Liver (tissue), 9 donors: ENCODE results near the gene IHH. TPM values are rescaled to one million over a fixed set of nuclear protein-coding genes. Genes with fewer than 3 reads are reported as not detected.

Source experiments
- DNase-seq: peaks from one replicate; pipeline ENCODE4 v3.0.0-alpha.2; 2017; ENCODE audit warnings: low spot score
- H3K27ac ChIP-seq, 2 donors: one replicate each; pipeline ENCODE4 v1.7.0; 2013; ENCODE audit warnings: inconsistent platforms in 2 of 2, low read length in 2 of 2, control low read depth in 1 of 2, low read depth in 1 of 2, mild to moderate bottlenecking in 1 of 2
- H3K27me3 ChIP-seq, 4 donors: one replicate each; pipeline versions ENCODE4 v1.6.1 to v1.7.0; 2013; ENCODE audit warnings: low read length in 3 of 4, inconsistent platforms in 1 of 4, mild to moderate bottlenecking in 1 of 4, moderate library complexity in 1 of 4; ENCODE audit not compliant: control insufficient read depth in 4 of 4, insufficient read depth in 4 of 4
- H3K36me3 ChIP-seq, 4 donors: one replicate each; pipeline versions ENCODE4 v1.6.1 to v1.7.0; 2013; ENCODE audit warnings: low read length in 3 of 4, mild to moderate bottlenecking in 3 of 4, low read depth in 1 of 4, moderate library complexity in 1 of 4; ENCODE audit not compliant: control insufficient read depth in 4 of 4, insufficient read depth in 3 of 4
- H3K4me1 ChIP-seq, 4 donors: one replicate each; pipeline versions ENCODE4 v1.6.1 to v1.7.0; 2013; ENCODE audit warnings: low read length in 3 of 4, mild to moderate bottlenecking in 3 of 4, moderate library complexity in 1 of 4; ENCODE audit not compliant: control insufficient read depth in 4 of 4, insufficient read depth in 4 of 4
- H3K4me3 ChIP-seq, 3 donors: one replicate each; pipeline versions ENCODE4 v1.6.1 to v1.7.0; 2013; ENCODE audit warnings: low read length in 3 of 3, control low read depth in 1 of 3, low read depth in 1 of 3, mild to moderate bottlenecking in 1 of 3
- H3K9ac ChIP-seq, 2 donors: one replicate each; pipeline ENCODE4 v1.7.0; 2013; ENCODE audit warnings: low read length in 2 of 2, mild to moderate bottlenecking in 2 of 2, moderate library complexity in 2 of 2, control low read depth in 1 of 2, low read depth in 1 of 2
- H3K9me3 ChIP-seq, 4 donors: one replicate each; pipeline versions ENCODE4 v1.6.1 to v1.7.0; 2013; ENCODE audit warnings: low read length in 3 of 4; ENCODE audit not compliant: control insufficient read depth in 4 of 4
- ATF3 ChIP-seq: IDR thresholded peaks from 2 replicates; pipeline ENCODE4 v1.6.1; 2016; ENCODE audit warnings: antibody characterized with exemption
- CTCF ChIP-seq: fragments of 150-350 bp; IDR thresholded peaks from 2 replicates; pipeline ENCODE4 v1.5.1; 2017; ENCODE audit warnings: improper control_type of control experiment, low read depth, low read length; ENCODE audit not compliant: missing input control
- EGR1 ChIP-seq, 2 donors: IDR thresholded peaks; 2 replicates each; pipeline ENCODE4 v1.6.1; 2016 to 2018; ENCODE audit warnings: antibody characterized with exemption in 2 of 2, low read depth in 2 of 2
- FOXA1 ChIP-seq: IDR thresholded peaks from 2 replicates; pipeline ENCODE4 v1.6.1; 2016; ENCODE audit warnings: antibody characterized with exemption
- FOXA2 ChIP-seq: IDR thresholded peaks from 2 replicates; pipeline ENCODE4 v1.6.1; 2016; ENCODE audit warnings: antibody characterized with exemption
- GABPA ChIP-seq, 2 donors: IDR thresholded peaks in 1 of 2; conservative IDR thresholded peaks in 1 of 2; 2 replicates each; pipeline ENCODE4 v1.6.1; 2016; ENCODE audit warnings: antibody characterized with exemption in 2 of 2, mild to moderate bottlenecking in 1 of 2, moderate library complexity in 1 of 2
- HNF4A ChIP-seq, 2 donors: conservative IDR thresholded peaks; 2 replicates each; pipeline ENCODE4 v1.6.1; 2016; ENCODE audit warnings: antibody characterized with exemption in 2 of 2, mild to moderate bottlenecking in 2 of 2
- HNF4G ChIP-seq: IDR thresholded peaks from 2 replicates; pipeline ENCODE4 v1.6.1; 2016; ENCODE audit warnings: antibody characterized with exemption
- JUND ChIP-seq, 2 donors: IDR thresholded peaks; 2 replicates each; pipeline ENCODE4 v1.6.1; 2016; ENCODE audit warnings: antibody characterized with exemption in 2 of 2
- MAX ChIP-seq: IDR thresholded peaks from 2 replicates; pipeline ENCODE4 v1.6.1; 2016; ENCODE audit warnings: antibody characterized with exemption
- NR2F2 ChIP-seq: IDR thresholded peaks from 2 replicates; pipeline ENCODE4 v1.6.1; 2016; ENCODE audit warnings: antibody characterized with exemption
- RAD21 ChIP-seq, 2 donors: IDR thresholded peaks; 2 replicates each; pipeline ENCODE4 v1.6.1; 2016; ENCODE audit warnings: antibody characterized with exemption in 2 of 2, mild to moderate bottlenecking in 2 of 2
- REST ChIP-seq: IDR thresholded peaks from 2 replicates; pipeline ENCODE4 v1.6.1; 2016; ENCODE audit warnings: antibody characterized with exemption, mild to moderate bottlenecking
- RXRA ChIP-seq, 2 donors: IDR thresholded peaks; 2 replicates each; pipeline ENCODE4 v1.6.1; 2017 to 2018; ENCODE audit warnings: antibody characterized with exemption in 2 of 2, mild to moderate bottlenecking in 1 of 2
- SP1 ChIP-seq: IDR thresholded peaks from 2 replicates; pipeline ENCODE4 v1.6.1; 2018; ENCODE audit warnings: antibody characterized with exemption, mild to moderate bottlenecking
- TAF1 ChIP-seq: conservative IDR thresholded peaks from 2 replicates; pipeline ENCODE4 v1.6.1; 2016; ENCODE audit warnings: antibody characterized with exemption, mild to moderate bottlenecking
- YY1 ChIP-seq: IDR thresholded peaks from 2 replicates; pipeline ENCODE4 v1.6.1; 2016; ENCODE audit warnings: antibody characterized with exemption, mild to moderate bottlenecking
- ZBTB33 ChIP-seq: IDR thresholded peaks from 2 replicates; pipeline ENCODE4 v1.6.1; 2016; ENCODE audit warnings: antibody characterized with exemption
- WGBS: extraction: QIAGEN DNeasy Blood & Tissue Kit; methylation state at CpG from one replicate; pipeline ENCODE4 v1.1.7; 2013; 5-methylcytosine and 5-hydroxymethylcytosine counted together
- polyA plus RNA-seq, 2 donors: library from polyadenylated mRNA; stranded (reverse) in 1 of 2; unstranded in 1 of 2; fragments of 200-250 nt in 1 of 2; fragments of >200 nt in 1 of 2; fragmentation: Nextera tagmentation in 1 of 2; extraction: Ambion mirVana in 1 of 2; gene quantifications; one replicate each; pipeline versions ENCODE4 v1.2.1 to v1.2.3, GENCODE V29; 2013 to 2015
- total RNA-seq, 2 donors: library from RNA; depleted of rRNA; stranded (reverse); fragments of >200 nt; gene quantifications; one replicate each; pipeline ENCODE4 v1.2.3, GENCODE V29; 2014
- donor health status: healthy.
- donor health status: healthy.
- donor health status: healthy.
- donor health status: healthy.
- donor health status: healthy.

Gene IHH
- total and polyA plus RNA-seq, 4 donors, result 0.51 to 2.4 (median 0.79) TPM

- 58% methylated on average over 2 of the region's 2 CpGs for WGBS
These were observed 18.7 kb upstream of the IHH start for GRCh38 chr2:219079417-219079816.

GRCh38 chr2:219078951-219079350 is 18.2 kb upstream of the IHH start:
- H3K27me3 ChIP-seq, result no peaks in the 10 kb centered on the region
- H3K4me1 ChIP-seq, result peaks cover 0 to 22% (median 5%) of the 10 kb centered on the region in 4 donors
- no peak for TF ChIP-seq EGR1 (IDR thresholded peaks at IDR 0.05; ENCODE audit: low read depth in 2 of 2)
- TF ChIP-seq GABPA (IDR thresholded peaks at IDR 0.05 in 1 of 2, conservative IDR thresholded peaks at IDR 0.05 in 1 of 2), result no peak
- TF ChIP-seq FOXA2, result no peak
- TF ChIP-seq YY1, result no peak
- no peak for TF ChIP-seq REST
- TF ChIP-seq RAD21 (IDR thresholded peaks at IDR 0.05), result no peak
- no peak for TF ChIP-seq ATF3
- TF ChIP-seq SP1, result no peak
- TF ChIP-seq NR2F2, result no peak
- TF ChIP-seq HNF4G, result no peak
- no peak for TF ChIP-seq ZBTB33
- no peak for TF ChIP-seq FOXA1
- no peak for TF ChIP-seq CTCF
- TF ChIP-seq HNF4A (conservative IDR thresholded peaks at IDR 0.05), result no peak
- TF ChIP-seq MAX, result no peak
- no peak for TF ChIP-seq JUND (IDR thresholded peaks at IDR 0.05)
- TF ChIP-seq TAF1, result no peak
- no peak for TF ChIP-seq RXRA (IDR thresholded peaks at IDR 0.05)
- H3K9me3 ChIP-seq, result no peaks in the 10 kb centered on the region
- no peak overlapping the region for H3K9ac ChIP-seq
- peaks cover 3 to 24% (median 13%) of the 10 kb centered on the region in 4 donors for H3K36me3 ChIP-seq
- H3K27ac ChIP-seq, result no peak overlapping the region
- 72% methylated on average over 4 of the region's 4 CpGs for WGBS
- no peak for DNase-seq
- H3K4me3 ChIP-seq, result no peak overlapping the region

More at GRCh38 chr2:219079417-219079816, 18.7 kb upstream of the IHH start:
- no peak overlapping the region for H3K9ac ChIP-seq
- DNase-seq, result no peak
- H3K27ac ChIP-seq, result no peak overlapping the region
- H3K4me1 ChIP-seq, result peaks cover 0 to 22% (median 5%) of the 10 kb centered on the region in 4 donors
- peaks cover 3 to 24% (median 13%) of the 10 kb centered on the region in 4 donors for H3K36me3 ChIP-seq
- no peak overlapping the region for H3K4me3 ChIP-seq
- H3K9me3 ChIP-seq, result no peaks in the 10 kb centered on the region
- no peaks in the 10 kb centered on the region for H3K27me3 ChIP-seq
- TF ChIP-seq HNF4A (conservative IDR thresholded peaks at IDR 0.05), result peak; percentile 27 to 59
- TF ChIP-seq HNF4G, result no peak
